Measurements from ENCODE around the gene MRPS18B.
A peak's percentile ranks its signal among the peaks of the same experiment; 100 is the strongest.

The MRPS18B gene

GRCh38 chr6:30617565-30618269 lies at the start of gene MRPS18B:
TSS of gene MRPS18B (plus strand) at chr6:30617840. CDS start at chr6:30617866, 26 bp downstream.
- DNase-seq (ENCODE audit: low read depth): peak; percentile 91

GRCh38 chr6:30568245-30568644 lies 49.4 kb upstream of the MRPS18B start:
- peak; percentile 34 for DNase-seq (ENCODE audit: low read depth)

- DNase-seq (ENCODE audit: low read depth): no peak
Measured at GRCh38 chr6:30570263-30570662, 47.4 kb upstream of the MRPS18B start.

- DNase-seq (ENCODE audit: low read depth): no peak
Measured at GRCh38 chr6:30570740-30571074, 46.9 kb upstream of the MRPS18B start.

- peak; percentile 100 for DNase-seq (ENCODE audit: low read depth)
Measured at GRCh38 chr6:30571075-30571761, 46.4 kb upstream of the MRPS18B start, which contains the start of gene ABCF1. TSS of gene ABCF1 (plus strand) at chr6:30571442. CDS start at chr6:30571488, 46 bp downstream.

GRCh38 chr6:30571762-30572082 lies 45.9 kb upstream of the MRPS18B start:
- DNase-seq (ENCODE audit: low read depth): no peak

GRCh38 chr6:30572148-30572547 lies 45.5 kb upstream of the MRPS18B start:
- no peak for DNase-seq (ENCODE audit: low read depth)

- no peak for DNase-seq (ENCODE audit: low read depth)
Measured at GRCh38 chr6:30573113-30573512, 44.5 kb upstream of the MRPS18B start.

GRCh38 chr6:30578051-30578450 lies 39.6 kb upstream of the MRPS18B start:
- no peak for DNase-seq (ENCODE audit: low read depth)

- DNase-seq (ENCODE audit: low read depth): no peak
Measured at GRCh38 chr6:30583921-30584320, 33.7 kb upstream of the MRPS18B start.

- no peak for DNase-seq (ENCODE audit: low read depth)
Measured at GRCh38 chr6:30589754-30590358, 27.8 kb upstream of the MRPS18B start.

- DNase-seq (ENCODE audit: low read depth): no peak
Measured at GRCh38 chr6:30590509-30590908, 27.1 kb upstream of the MRPS18B start.

- no peak for DNase-seq (ENCODE audit: low read depth)
Measured at GRCh38 chr6:30591008-30591407, 26.6 kb upstream of the MRPS18B start.

- no peak for DNase-seq (ENCODE audit: low read depth)
Measured at GRCh38 chr6:30592287-30592686, 25.4 kb upstream of the MRPS18B start.

GRCh38 chr6:30597315-30598144 lies 20.1 kb upstream of the MRPS18B start:
- peak; percentile 67 for DNase-seq (ENCODE audit: low read depth)

GRCh38 chr6:30598912-30599624 lies 18.6 kb upstream of the MRPS18B start:
- no peak for DNase-seq (ENCODE audit: low read depth)

GRCh38 chr6:30599625-30600324 lies 17.9 kb upstream of the MRPS18B start:
- DNase-seq (ENCODE audit: low read depth): no peak

GRCh38 chr6:30600451-30600961 lies 17.1 kb upstream of the MRPS18B start:
- no peak for DNase-seq (ENCODE audit: low read depth)

GRCh38 chr6:30601436-30601814 lies 16.2 kb upstream of the MRPS18B start:
- no peak for DNase-seq (ENCODE audit: low read depth)

GRCh38 chr6:30601815-30602641 lies 15.6 kb upstream of the MRPS18B start:
- no peak for DNase-seq (ENCODE audit: low read depth)

All from activated T-cell treated with anti-CD3 and anti-CD28 coated beads for 48 hours (primary cell).